Breast epithelium (tissue), 4 donors: Measurements from ENCODE around the gene NUBPL. TPM values are rescaled to one million over a fixed set of nuclear protein-coding genes. Genes with fewer than 3 reads are reported as not detected.
"Not testable (repeated sequence)": the region's sequence is repeated elsewhere in the genome, so short reads cannot be mapped to it uniquely, and the experiment has no call there.

Experiments used
- DNase-seq, 2 donors: peaks; one replicate each; pipeline ENCODE4 v3.0.0-alpha.2; 2019; ENCODE audit warnings: low spot score in 2 of 2
- H3K27ac ChIP-seq, 2 donors: fragments of 200-600 bp; sonication (generic) in 1 of 2; one replicate each; pipeline ENCODE4 v1.5.1; 2016 to 2019; ENCODE audit warnings: mild to moderate bottlenecking in 1 of 2
- H3K27me3 ChIP-seq, 2 donors: fragments of 200-600 bp; sonication (generic) in 1 of 2; one replicate each; pipeline versions ENCODE4 v1.5.1 to v1.6.0; 2017 to 2019; ENCODE audit warnings: control low read depth in 1 of 2, mild to moderate bottlenecking in 1 of 2
- H3K36me3 ChIP-seq: fragments of 200-600 bp; one replicate; pipeline ENCODE4 v1.5.1; 2019
- H3K4me1 ChIP-seq, 2 donors: fragments of 200-600 bp; sonication (generic); one replicate each; pipeline ENCODE4 v1.5.1; 2016 to 2019; ENCODE audit warnings: control low read depth in 1 of 2
- H3K4me3 ChIP-seq, 3 donors: fragments of 200-600 bp; sonication (generic); 1 replicate in 2 of 3; 2 replicates in 1 of 3; pipeline ENCODE4 v1.5.1; 2016 to 2019; ENCODE audit warnings: mild to moderate bottlenecking in 3 of 3, moderate library complexity in 2 of 3
- H3K9me3 ChIP-seq, 2 donors: fragments of 200-600 bp; sonication (generic) in 1 of 2; one replicate each; pipeline ENCODE4 v1.5.1; 2016 to 2019; ENCODE audit warnings: control low read depth in 1 of 2
- POLR2A ChIP-seq: fragments of 450-650 bp; IDR thresholded peaks from one replicate; pipeline ENCODE4 v1.6.1; 2016; ENCODE audit warnings: antibody characterized with exemption, mild to moderate bottlenecking, moderate library complexity
- POLR2AphosphoS5 ChIP-seq, 3 donors: sonication (generic); formaldehyde crosslinking; IDR thresholded peaks; one replicate each; pipeline ENCODE4 v1.6.1; 2017; ENCODE audit warnings: antibody characterized with exemption in 3 of 3
- intact Hi-C: fragments of 100-400 bp; cut with DNase I; formaldehyde crosslinking; loops from one replicate; pipeline ENCODE4 v1.15.1; 2023; ENCODE audit warnings: low total_unique reads
- total RNA-seq, 3 donors: library from RNA; depleted of rRNA; stranded (reverse); fragments of >200 nt; gene quantifications; one replicate each; pipeline ENCODE4 v1.1.0, GENCODE V29; 2016
- TF ChIP-seq, protein P1 (sequence below), 3 donors: fragments of 450-650 bp; IDR thresholded peaks; one replicate each; pipeline ENCODE4 v1.5.1; 2016 to 2017; ENCODE audit warnings: antibody characterized with exemption in 3 of 3, mild to moderate bottlenecking in 3 of 3, moderate library complexity in 3 of 3

The NUBPL gene
- total RNA-seq, 3 donors from 2014 or later = 10.9 to 16.2 (median 12.5) TPM

DNA sequence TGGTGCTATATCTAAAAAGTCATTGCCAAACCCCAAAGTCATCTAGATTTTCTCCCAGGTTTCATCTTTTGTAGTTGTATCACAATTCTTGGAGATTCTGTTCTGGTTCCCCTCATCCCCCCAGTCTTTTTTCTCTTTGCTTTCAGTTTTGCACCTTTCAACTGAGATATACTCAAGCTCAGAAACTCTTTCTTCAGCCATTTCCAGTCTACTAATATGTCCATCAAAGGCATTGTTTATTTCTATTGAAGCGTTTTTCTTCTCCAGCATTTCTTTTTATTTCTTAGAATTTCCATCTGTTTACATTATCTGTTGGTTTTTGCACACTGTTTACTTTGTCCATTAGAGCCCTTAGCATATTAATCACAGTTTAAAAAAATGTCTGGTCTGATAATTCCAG is 179.5 kb downstream of the NUBPL start:
- Histone ChIP-seq H3K27ac (no peak overlapping the region), H3K36me3 (no peaks in the 10 kb centered on the region), H3K4me1 (no peaks in the 10 kb centered on the region), H3K9me3 (peaks cover 0 to 7% of the 10 kb centered on the region in 2 donors), H3K4me3 (no peak overlapping the region), H3K27me3 (no peaks in the 10 kb centered on the region)
- no peak for DNase-seq
- intact Hi-C loops = no loop called here
- TF ChIP-seq POLR2AphosphoS5 (IDR thresholded peaks at IDR 0.05) (no peak), POLR2A (no peak)
- TF ChIP-seq, protein P1, sequence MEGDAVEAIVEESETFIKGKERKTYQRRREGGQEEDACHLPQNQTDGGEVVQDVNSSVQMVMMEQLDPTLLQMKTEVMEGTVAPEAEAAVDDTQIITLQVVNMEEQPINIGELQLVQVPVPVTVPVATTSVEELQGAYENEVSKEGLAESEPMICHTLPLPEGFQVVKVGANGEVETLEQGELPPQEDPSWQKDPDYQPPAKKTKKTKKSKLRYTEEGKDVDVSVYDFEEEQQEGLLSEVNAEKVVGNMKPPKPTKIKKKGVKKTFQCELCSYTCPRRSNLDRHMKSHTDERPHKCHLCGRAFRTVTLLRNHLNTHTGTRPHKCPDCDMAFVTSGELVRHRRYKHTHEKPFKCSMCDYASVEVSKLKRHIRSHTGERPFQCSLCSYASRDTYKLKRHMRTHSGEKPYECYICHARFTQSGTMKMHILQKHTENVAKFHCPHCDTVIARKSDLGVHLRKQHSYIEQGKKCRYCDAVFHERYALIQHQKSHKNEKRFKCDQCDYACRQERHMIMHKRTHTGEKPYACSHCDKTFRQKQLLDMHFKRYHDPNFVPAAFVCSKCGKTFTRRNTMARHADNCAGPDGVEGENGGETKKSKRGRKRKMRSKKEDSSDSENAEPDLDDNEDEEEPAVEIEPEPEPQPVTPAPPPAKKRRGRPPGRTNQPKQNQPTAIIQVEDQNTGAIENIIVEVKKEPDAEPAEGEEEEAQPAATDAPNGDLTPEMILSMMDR (IDR thresholded peaks at IDR 0.05) = no peak

DNA sequence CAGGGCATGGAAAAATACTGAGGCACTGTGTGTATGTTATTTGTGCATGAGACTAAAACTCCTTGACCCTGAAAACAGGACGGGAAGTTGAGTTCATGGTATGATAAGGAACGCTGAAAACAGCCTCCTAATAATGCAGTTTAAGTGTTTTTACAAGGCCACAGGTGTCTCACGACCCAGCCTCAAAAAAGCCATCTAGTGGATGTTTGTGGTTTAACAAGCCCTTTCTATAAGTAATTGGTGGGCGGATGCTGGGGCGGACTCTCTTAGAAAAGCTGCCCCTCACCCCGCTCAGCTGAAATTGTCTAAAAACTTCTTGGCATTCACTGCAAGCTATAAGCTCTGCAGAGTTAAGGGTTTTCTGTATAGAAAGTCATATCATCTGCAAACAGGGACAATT is 184.5 kb downstream of the NUBPL start:
- no peaks in the 10 kb centered on the region for H3K27me3 ChIP-seq
- H3K9me3 ChIP-seq = peaks cover 23 to 43% of the 10 kb centered on the region in 2 donors
- no peak for DNase-seq
- H3K4me1 ChIP-seq = no peaks in the 10 kb centered on the region
- H3K27ac ChIP-seq = no peak overlapping the region
- H3K36me3 ChIP-seq = no peaks in the 10 kb centered on the region
- TF ChIP-seq, protein P1 (IDR thresholded peaks at IDR 0.05) = no peak
- TF ChIP-seq POLR2AphosphoS5 (IDR thresholded peaks at IDR 0.05) = no peak
- no peak for TF ChIP-seq POLR2A
- no peak overlapping the region for H3K4me3 ChIP-seq
- intact Hi-C loops = no loop called here

DNA sequence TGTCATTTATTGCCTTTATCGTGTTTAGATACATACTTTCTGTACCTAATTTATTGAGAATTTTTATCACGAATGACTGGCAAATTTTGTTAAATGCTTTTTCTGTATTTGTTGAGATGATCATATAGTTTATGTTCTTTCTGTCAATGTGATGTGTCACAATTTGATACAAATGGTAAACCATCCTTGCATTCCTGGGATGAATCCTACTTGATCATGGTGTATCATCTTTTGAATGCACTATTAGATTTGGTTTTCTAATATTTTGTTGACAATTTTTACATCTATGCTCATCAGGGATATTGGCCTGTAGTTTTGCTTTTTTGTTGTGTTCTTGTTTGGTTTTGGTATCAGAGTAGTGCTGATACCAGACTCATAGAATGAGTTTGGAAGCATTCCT is 185.1 kb downstream of the NUBPL start:
- H3K4me1 ChIP-seq = no peaks in the 10 kb centered on the region
- TF ChIP-seq POLR2A (no peak), POLR2AphosphoS5 (IDR thresholded peaks at IDR 0.05) (no peak)
- TF ChIP-seq, protein P1 (IDR thresholded peaks at IDR 0.05) = no peak
- no peaks in the 10 kb centered on the region for H3K36me3 ChIP-seq
- H3K27ac ChIP-seq = no peak overlapping the region
- no peak overlapping the region for H3K4me3 ChIP-seq
- intact Hi-C loops = no loop called here
- DNase-seq = no peak
- no peaks in the 10 kb centered on the region for H3K27me3 ChIP-seq
- peaks cover 25 to 43% of the 10 kb centered on the region in 2 donors for H3K9me3 ChIP-seq

DNA sequence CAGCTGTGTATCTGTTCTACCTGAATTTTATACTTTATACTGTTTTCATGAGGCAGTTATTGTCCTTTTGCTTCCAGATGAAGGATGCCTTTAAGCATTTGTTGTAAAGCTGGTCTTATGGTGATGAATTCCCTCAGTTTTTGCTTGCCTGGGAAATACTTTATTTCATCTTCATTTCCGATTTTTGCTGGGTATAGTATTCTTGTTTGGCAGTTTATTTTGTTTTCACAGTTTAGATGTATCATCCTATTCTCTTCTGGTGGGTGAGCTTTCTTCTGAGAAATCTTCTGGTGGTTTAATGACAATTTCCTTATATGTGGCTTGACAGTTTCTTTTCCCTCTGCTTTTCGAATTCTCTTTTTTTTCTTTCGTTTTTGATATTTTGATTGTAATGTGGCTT is 188.1 kb downstream of the NUBPL start:
- no peak for TF ChIP-seq POLR2AphosphoS5 (IDR thresholded peaks at IDR 0.05)
- TF ChIP-seq, protein P1 (IDR thresholded peaks at IDR 0.05) = no peak
- no peak for TF ChIP-seq POLR2A

DNA sequence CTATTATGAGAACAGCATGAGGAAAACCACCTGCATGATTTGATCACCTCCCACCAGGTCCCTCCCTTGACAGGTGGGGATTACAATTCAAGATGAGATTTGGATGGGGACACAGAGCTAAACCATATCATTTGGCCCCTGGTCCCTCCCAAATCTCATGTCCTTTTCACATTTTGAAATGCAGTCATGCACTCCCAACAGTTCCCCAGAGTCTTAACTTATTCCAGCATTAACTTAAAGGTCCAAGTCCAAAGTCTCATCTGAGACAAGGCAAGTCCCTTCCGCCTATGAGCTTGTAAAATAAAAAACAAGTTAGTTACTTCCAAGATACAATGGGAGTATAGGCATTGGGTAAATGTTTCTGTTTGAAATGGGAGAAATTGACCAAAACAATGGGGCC is 189.8 kb downstream of the NUBPL start:
- intact Hi-C loops, H3K27ac ChIP-seq, H3K36me3 ChIP-seq, H3K4me1 ChIP-seq, H3K4me3 ChIP-seq, DNase-seq, H3K27me3 ChIP-seq: not testable (repeated sequence)
- H3K9me3 ChIP-seq = peaks cover 31 to 32% of the 10 kb centered on the region in 2 donors

More for the DNA sequence above, 188.1 kb downstream of the NUBPL start:
- no peaks in the 10 kb centered on the region for H3K4me1 ChIP-seq
- no peaks in the 10 kb centered on the region for H3K27me3 ChIP-seq
- no peak overlapping the region for H3K4me3 ChIP-seq
- H3K27ac ChIP-seq = no peak overlapping the region
- H3K36me3 ChIP-seq = no peaks in the 10 kb centered on the region
- intact Hi-C loops = no loop called here
- DNase-seq = no peak
- H3K9me3 ChIP-seq = peaks cover 27 to 43% of the 10 kb centered on the region in 2 donors
